Panc1 (cell line): ENCODE measurements around the gene OPN4. TPM values are rescaled to one million over a fixed set of nuclear protein-coding genes. Genes with fewer than 3 reads are reported as not detected.
A peak's percentile ranks its signal among the peaks of the same experiment; 100 is the strongest.

Source experiments
- ATAC-seq: fragments of 200-7000 bp; cut with Tn5 transposase; 2 replicates; pipeline ENCODE4 v1.9.1; 2020; ENCODE audit warnings: mild to moderate bottlenecking, moderate library complexity
- BruUV-seq: library from RNA; stranded (reverse); fragments of 400-500 nt; replicated peaks from 2 replicates; lab custom pipeline; 2021; lab: Mats Ljungman, UMichigan
- CTCF ChIA-PET: fragments of 300-600 bp; sonication (Branson Sonifier 250); formaldehyde crosslinking; loops from one replicate; lab custom pipeline; 2022; ENCODE audit warnings: antibody characterized with exemption; lab: Charles Lee
- POLR2A ChIA-PET: fragments of 300-600 bp; sonication (Branson Sonifier 250); formaldehyde crosslinking; loops from one replicate; lab custom pipeline; 2022; ENCODE audit warnings: antibody characterized with exemption; lab: Charles Lee
- DNase-seq: peaks from one replicate; pipeline ENCODE4 v3.0.0-alpha.2; 2010; ENCODE audit warnings: low read depth, low spot score
- H3K27ac ChIP-seq: 2 replicates; pipeline ENCODE4 v1.5.1; 2011; ENCODE audit warnings: mild to moderate bottlenecking, low read length, inconsistent platforms
- H3K27me3 ChIP-seq: fragments of 200-500 bp; sonication (Bioruptor generic); 2 replicates; pipeline ENCODE4 v1.6.0; 2014; ENCODE audit warnings: low read length, inconsistent platforms; ENCODE audit not compliant: control insufficient read depth, insufficient read depth
- H3K36me3 ChIP-seq: fragments of 200-500 bp; sonication (Bioruptor generic); 2 replicates; pipeline ENCODE4 v1.5.1; 2014; ENCODE audit warnings: inconsistent platforms, mild to moderate bottlenecking, low read length, moderate library complexity; ENCODE audit not compliant: control insufficient read depth, insufficient read depth
- H3K4me1 ChIP-seq: 2 replicates; pipeline ENCODE4 v1.5.1; 2011; ENCODE audit warnings: inconsistent platforms, mild to moderate bottlenecking, low read length, moderate library complexity; ENCODE audit not compliant: control insufficient read depth, insufficient read depth
- H3K4me3 ChIP-seq, 2 experiments: 2 replicates each; pipeline ENCODE4 v1.5.1; 2011 to 2012; ENCODE audit warnings: low read depth in 2 of 2, low read length in 2 of 2, mild to moderate bottlenecking in 2 of 2, inconsistent platforms in 1 of 2, moderate library complexity in 1 of 2
- H3K9me3 ChIP-seq: fragments of 200-500 bp; sonication (Bioruptor generic); 2 replicates; pipeline ENCODE4 v1.5.1; 2014; ENCODE audit warnings: low read depth, mild to moderate bottlenecking, inconsistent platforms, low read length, moderate library complexity; ENCODE audit not compliant: control insufficient read depth, insufficient read depth
- CTCF ChIP-seq: fragments of 450-650 bp; IDR thresholded peaks from 2 replicates; pipeline ENCODE4 v1.5.1; 2017; ENCODE audit warnings: mild to moderate bottlenecking
- POLR2AphosphoS5 ChIP-seq: IDR thresholded peaks from 2 replicates; pipeline ENCODE4 v1.6.1; 2012; ENCODE audit warnings: mild to moderate bottlenecking, low read depth, low read length, moderate library complexity
- REST ChIP-seq, 2 experiments: IDR thresholded peaks; 2 replicates each; pipeline ENCODE4 v1.6.1; 2011 to 2012; ENCODE audit warnings: low read depth in 2 of 2, control low read depth in 1 of 2, low read length in 1 of 2, mild to moderate bottlenecking in 1 of 2, moderate library complexity in 1 of 2; ENCODE audit not compliant: insufficient read depth in 1 of 2
- SIN3A ChIP-seq: IDR thresholded peaks from 2 replicates; pipeline ENCODE4 v1.6.1; 2012; ENCODE audit warnings: low read depth, mild to moderate bottlenecking, low read length, moderate library complexity, borderline replicate concordance; ENCODE audit not compliant: insufficient read depth
- TCF7L2 ChIP-seq: IDR thresholded peaks from 2 replicates; pipeline ENCODE4 v1.6.1; 2011; ENCODE audit warnings: mild to moderate bottlenecking, low read depth, low read length, inconsistent platforms
- in situ Hi-C: cut with HindIII; loops from 2 replicates; pipeline ENCODE4 v1.10.0; 2016; ENCODE audit warnings: low sequenced_read_pairs, low pct_unique_long_range_greater_than_20kb
- intact Hi-C: fragments of 100-400 bp; cut with micrococcal nuclease; formaldehyde crosslinking; loops from one replicate; pipeline ENCODE4 v1.10.0; 2022; ENCODE audit not compliant: unreplicated experiment
- total RNA-seq: library from RNA; stranded (reverse); gene quantifications from one replicate; pipeline ENCODE4 v1.2.1, GENCODE V29; 2021; ENCODE audit not compliant: unreplicated experiment

Gene OPN4
- total RNA-seq, 1 experiment from 2014 or later, result not detected

GRCh38 chr10:86632009-86632800 is 22.1 kb upstream of the OPN4 start:
- POLR2A ChIA-PET, result no interaction called here
- ATAC-seq, result peak; percentile 72
- no peak overlapping the region for H3K27ac ChIP-seq
- in situ Hi-C loops (no loop called here), intact Hi-C loops (no loop called here)
- CTCF ChIA-PET, result no interaction called here
- peaks cover 9% of the 10 kb centered on the region; the same call in 1 of the 2 replicates for H3K27me3 ChIP-seq
- BruUV-seq, result no TSS peak
- no peak for DNase-seq
- no peaks in the 10 kb centered on the region for H3K36me3 ChIP-seq
- H3K9me3 ChIP-seq, result no peaks in the 10 kb centered on the region
- peak overlapping the region; percentile 19 to 24; a peak in 3 of 4 replicates for H3K4me3 ChIP-seq
- TF ChIP-seq CTCF, result peak; percentile 60; the same call in 1 of the 2 replicates
- no peak for TF ChIP-seq SIN3A
- no peak for TF ChIP-seq REST (IDR thresholded peaks at IDR 0.05; ENCODE audit: insufficient read depth in 1 of 2, low read depth in 2 of 2, low read length in 1 of 2)
- no peak for TF ChIP-seq POLR2AphosphoS5
- TF ChIP-seq TCF7L2, result no peak
- H3K4me1 ChIP-seq, result no peaks in the 10 kb centered on the region

- in situ Hi-C loops, result no loop called here
- peak; percentile 57 for ATAC-seq
Measured at GRCh38 chr10:86632951-86633350, 21.4 kb upstream of the OPN4 start.

More at GRCh38 chr10:86632951-86633350, 21.4 kb upstream of the OPN4 start:
- no peaks in the 10 kb centered on the region for H3K9me3 ChIP-seq
- no peak overlapping the region for H3K4me3 ChIP-seq
- ChIA-PET POLR2A (no interaction called here), CTCF (no interaction called here)
- H3K4me1 ChIP-seq, result no peaks in the 10 kb centered on the region
- no peaks in the 10 kb centered on the region for H3K36me3 ChIP-seq
- TF ChIP-seq REST (IDR thresholded peaks at IDR 0.05; ENCODE audit: insufficient read depth in 1 of 2, low read depth in 2 of 2, low read length in 1 of 2), result no peak
- no peak for TF ChIP-seq SIN3A
- TF ChIP-seq TCF7L2, result no peak
- no peak for TF ChIP-seq CTCF
- TF ChIP-seq POLR2AphosphoS5, result no peak
- DNase-seq, result no peak
- no TSS peak for BruUV-seq
- no peak overlapping the region for H3K27ac ChIP-seq
- intact Hi-C loops, result no loop called here
- H3K27me3 ChIP-seq, result peaks cover 9% of the 10 kb centered on the region; the same call in 1 of the 2 replicates
